K562 (cell line): ENCODE measurements around the gene HOXA10.

ENCODE experiments used
- CTBP1 ChIP-seq: fragments of 450-650 bp; IDR thresholded peaks from 2 replicates; pipeline ENCODE4 v1.6.1; 2016; ENCODE audit warnings: borderline replicate concordance
- CTCF ChIP-seq, 3 experiments: IDR thresholded peaks in 2 of 3; conservative IDR thresholded peaks in 1 of 3; 2 replicates each; pipeline ENCODE4 v1.5.1; 2011 to 2012; ENCODE audit warnings: low read length in 3 of 3, mild to moderate bottlenecking in 3 of 3, control low read depth in 2 of 3, improper control_type of control experiment in 1 of 3, inconsistent platforms in 1 of 3, low read depth in 1 of 3, mixed read lengths in 1 of 3, moderate library complexity in 1 of 3; ENCODE audit not compliant: insufficient read depth in 2 of 3
- HDAC6 ChIP-seq: IDR thresholded peaks from 2 replicates; pipeline ENCODE4 v1.6.1; 2012; ENCODE audit warnings: low read depth, mild to moderate bottlenecking, control low read depth, inconsistent platforms, low read length, moderate library complexity
- MAX ChIP-seq: sonication (generic); formaldehyde crosslinking; IDR thresholded peaks from 2 replicates; pipeline ENCODE4 v1.9.0; 2022; ENCODE audit warnings: mild to moderate bottlenecking, missing genetic modification reagents
- SP1 ChIP-seq: sonication (generic); formaldehyde crosslinking; IDR thresholded peaks from 2 replicates; pipeline ENCODE4 v1.8.1; 2022; ENCODE audit warnings: mild to moderate bottlenecking, missing genetic modification reagents

GRCh38 chr7:27164367-27165088 lies 9.6 kb downstream of the HOXA10 start:
- TF ChIP-seq CTBP1 (no peak), MAX (CRISPR knock-in tag) (no peak), HDAC6 (no peak), SP1 (CRISPR knock-in tag) (no peak), CTCF (IDR thresholded peaks at IDR 0.05 in 2 of 3, conservative IDR thresholded peaks at IDR 0.05 in 1 of 3; ENCODE audit: insufficient read depth in 2 of 3, low read depth in 1 of 3, low read length in 3 of 3) (no peak)
